AG20443 (cell line): ENCODE data around the gene PCDH17.

ENCODE experiments used
- DNase-seq: peaks from one replicate; pipeline ENCODE4 v3.0.0; 2012; ENCODE audit warnings: low spot score, mixed read lengths

Gene PCDH17

GRCh38 chr13:57734306-57734705 lies 102.8 kb downstream of the PCDH17 start:
- DNase-seq: no peak

- DNase-seq: no peak
Measured at GRCh38 chr13:57739089-57739488, 107.5 kb downstream of the PCDH17 start.

- no peak for DNase-seq
Measured at GRCh38 chr13:57739543-57740190, 108.1 kb downstream of the PCDH17 start.

DNA sequence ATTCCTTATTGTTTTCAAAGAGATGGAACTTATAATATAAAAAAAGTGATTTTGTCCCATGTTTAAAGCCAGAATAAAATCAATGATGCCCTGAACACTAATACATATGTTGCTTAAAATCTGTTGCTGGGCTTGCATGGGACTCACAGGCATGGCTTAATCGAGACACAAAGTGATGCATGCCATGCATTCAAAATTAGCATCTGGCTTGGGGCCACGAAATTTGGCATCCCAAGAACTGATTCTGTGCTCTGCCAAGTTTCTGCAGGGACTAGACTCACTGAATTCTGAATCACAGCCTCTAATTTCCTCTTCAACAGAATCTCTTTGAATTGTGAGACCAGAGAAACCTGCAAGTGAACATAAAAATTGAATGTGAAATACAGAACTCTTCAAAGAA lies 109.2 kb downstream of the PCDH17 start:
- DNase-seq: no peak

DNA sequence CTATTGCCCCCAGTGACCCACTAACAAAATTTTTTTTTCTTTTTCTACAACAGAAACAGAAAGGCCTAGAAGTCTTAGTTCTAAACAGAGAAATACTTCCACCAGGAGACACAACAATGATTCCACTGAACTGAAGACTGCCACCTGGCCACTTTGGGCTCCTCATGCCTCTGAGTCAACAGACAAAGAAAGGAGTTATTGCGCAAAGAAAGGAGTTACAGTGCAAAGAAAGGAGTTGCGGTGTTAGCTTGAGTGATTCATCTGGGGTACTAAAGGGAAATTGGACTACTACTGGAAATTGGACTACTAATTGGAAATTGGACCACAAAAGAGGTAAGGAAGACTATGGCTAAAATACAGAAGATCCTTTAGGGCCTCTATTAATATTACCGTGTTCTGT lies 116.6 kb downstream of the PCDH17 start:
- DNase-seq: no peak

DNA sequence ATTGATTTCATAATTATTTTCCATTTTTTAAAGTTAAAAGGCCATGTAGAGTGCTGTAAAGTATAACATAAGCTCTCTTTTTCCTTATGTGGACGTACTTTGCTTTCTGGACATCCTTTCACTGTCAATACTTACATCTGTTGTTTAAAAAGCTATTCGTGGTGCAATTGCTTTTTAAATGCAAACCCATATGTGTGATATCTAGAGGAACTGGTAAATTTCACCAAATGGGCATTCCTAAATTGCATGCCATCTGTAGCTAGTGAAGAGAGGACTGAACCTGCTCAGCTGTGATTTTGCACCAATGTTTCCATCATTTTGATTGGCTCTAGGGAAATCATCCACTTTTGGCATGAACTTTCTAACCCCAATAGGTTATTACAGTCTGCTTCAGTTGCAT lies 129.4 kb downstream of the PCDH17 start:
- no peak for DNase-seq

DNA sequence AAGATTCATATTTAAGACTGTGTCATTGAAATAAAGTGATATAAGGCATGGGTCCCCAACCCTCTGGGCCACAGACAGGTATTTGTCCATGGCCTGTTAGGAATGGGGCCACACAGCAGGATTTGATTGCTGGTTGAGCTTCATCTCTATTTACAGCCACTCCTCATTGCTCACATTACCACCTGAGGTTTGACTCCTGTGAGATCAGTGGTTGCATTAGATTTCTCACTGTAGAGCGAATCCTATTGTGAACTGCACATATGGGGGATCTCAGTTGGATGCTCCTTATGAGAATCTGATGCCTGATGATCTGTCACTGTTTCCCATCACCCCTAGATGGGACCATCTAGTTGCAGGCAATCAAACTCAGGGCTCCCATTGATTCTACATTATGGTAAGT lies 132.1 kb downstream of the PCDH17 start:
- no peak for DNase-seq
